Adrenal gland (tissue), 12 donors: ENCODE results near the gene PIK3R2. TPM values are rescaled to one million over a fixed set of nuclear protein-coding genes. Genes with fewer than 3 reads are reported as not detected.
A peak's percentile ranks its signal among the peaks of the same experiment; 100 is the strongest.

Experiments
- DNase-seq, 7 donors: peaks; one replicate each; pipeline ENCODE4 v3.0.0-alpha.2; 2019 to 2020
- H3K27ac ChIP-seq, 5 donors: fragments of 200-600 bp; sonication (generic) in 4 of 5; 1 replicate in 3 of 5; 2 replicates in 2 of 5; pipeline versions ENCODE4 v1.5.1 to v1.8.0; 2016 to 2020; ENCODE audit warnings: mild to moderate bottlenecking in 1 of 5
- H3K27me3 ChIP-seq: fragments of 200-600 bp; 2 replicates; pipeline ENCODE4 v1.8.0; 2021
- H3K36me3 ChIP-seq, 2 donors: fragments of 200-600 bp; replicated peaks in 1 of 2; 1 replicate in 1 of 2; 2 replicates in 1 of 2; pipeline versions ENCODE4 v1.5.1 to v1.8.0; 2018 to 2022
- H3K4me1 ChIP-seq, 2 donors: fragments of 200-600 bp; replicated peaks in 1 of 2; 1 replicate in 1 of 2; 2 replicates in 1 of 2; pipeline versions ENCODE4 v1.5.1 to v1.8.0; 2018 to 2021
- H3K4me3 ChIP-seq, 4 donors: fragments of 200-600 bp; sonication (generic) in 3 of 4; one replicate each; pipeline ENCODE4 v1.5.1; 2016 to 2018
- H3K9me3 ChIP-seq, 3 donors: fragments of 200-600 bp; sonication (generic) in 1 of 3; replicated peaks in 1 of 3; 1 replicate in 2 of 3; 2 replicates in 1 of 3; pipeline versions ENCODE4 v1.5.1 to v1.8.0; 2016 to 2021
- POLR2A ChIP-seq, 2 donors: fragments of 450-650 bp; IDR thresholded peaks; one replicate each; pipeline ENCODE4 v1.6.1; 2017; ENCODE audit warnings: antibody characterized with exemption in 2 of 2, mild to moderate bottlenecking in 2 of 2, moderate library complexity in 1 of 2
- whole genome bisulfite sequencing, 4 donors: extraction: QIAGEN DNeasy Blood & Tissue Kit in 2 of 4; methylation state at CpG; one replicate each; pipeline versions ENCODE4 v1.1.5 to v1.1.7; 2013 to 2017; 5-methylcytosine and 5-hydroxymethylcytosine counted together
- intact Hi-C, 2 donors: fragments of 100-400 bp; cut with DNase I; formaldehyde crosslinking; loops; one replicate each; pipeline versions ENCODE4 v1.14.1 to v1.15.0; 2022 to 2023
- polyA plus RNA-seq, 3 donors: library from polyadenylated mRNA; stranded (reverse); fragments of 200-250 nt in 2 of 3; fragments of 350-450 nt in 1 of 3; fragmentation: Illumina TruSeq in 1 of 3; extraction: RNeasy Lipid Tissue Mini Kit (QIAGEN cat#74804) in 1 of 3; gene quantifications; one replicate each; pipeline ENCODE4 v1.2.3, GENCODE V29; 2013 to 2014
- total RNA-seq, 9 donors: library from RNA; depleted of rRNA in 4 of 9; stranded (reverse); fragments of >200 nt in 4 of 9; fragments of 120-200 nt in 1 of 9; fragmentation: NEBNext Ultra II Directional in 1 of 9; extraction: Animal tissue kit (Norgen Biotek cat#: 25700) in 1 of 9; gene quantifications; one replicate each; pipeline versions ENCODE4 v1.1.0 to v1.2.4, GENCODE V29; 2013 to 2023
- TF ChIP-seq, protein P1 (sequence below), 6 experiments: fragments of 450-650 bp in 4 of 6; fragments of 200-600 bp in 2 of 6; sonication (generic) in 1 of 6; IDR thresholded peaks; 1 replicate in 5 of 6; 2 replicates in 1 of 6; pipeline versions ENCODE4 v1.5.1 to v1.8.0; 2016 to 2021; ENCODE audit warnings: antibody characterized with exemption in 6 of 6, mild to moderate bottlenecking in 2 of 6, moderate library complexity in 1 of 6
- donor health status: healthy with polysubstance abuse.
- donor health status: Bipolar disorder and iron deficiency.
- donor health status: DM: yes; HTN: yes; CAD: no.
- donor health status: DM: no; HTN: no; CAD: no.
- donor health status: DM: no; HTN: no; CAD: no.
- donor health status: DM: yes; HTN: yes; CAD: no.

The PIK3R2 gene
- total and polyA plus RNA-seq, 12 donors = 6.7 to 124 (median 58.5) TPM

DNA sequence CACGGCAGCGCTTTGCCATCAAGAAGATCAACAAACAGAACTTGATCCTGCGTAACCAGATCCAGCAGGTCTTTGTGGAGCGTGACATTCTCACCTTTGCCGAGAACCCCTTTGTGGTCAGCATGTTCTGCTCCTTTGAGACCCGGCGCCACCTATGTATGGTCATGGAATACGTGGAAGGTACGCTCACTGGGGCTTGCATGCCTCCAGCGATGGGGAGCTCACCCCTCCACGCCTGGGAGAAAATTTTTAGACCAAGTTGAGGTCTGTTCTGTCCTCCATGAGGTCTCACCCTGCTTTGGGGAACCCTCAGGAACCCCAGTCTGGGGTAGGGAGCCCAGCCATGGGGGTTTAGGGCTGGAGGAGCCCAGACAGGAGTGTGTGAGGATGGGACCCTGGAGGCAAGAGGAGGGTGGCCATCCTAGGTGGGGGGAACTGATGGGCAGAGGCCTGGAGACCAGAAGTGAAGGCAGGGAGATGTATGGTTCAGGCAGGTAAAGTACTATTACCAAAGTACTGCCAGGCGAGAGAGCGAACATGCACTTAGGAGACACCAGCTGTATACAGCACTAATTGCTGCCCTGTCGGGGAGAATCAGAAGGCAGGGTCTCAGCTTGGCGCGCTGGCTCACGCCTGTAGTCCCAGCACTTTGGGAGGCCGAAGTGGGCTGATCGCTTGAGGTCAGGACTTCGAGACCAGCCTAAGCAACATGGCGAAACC lies 22.3 kb upstream of the PIK3R2 start:
- H3K9me3 ChIP-seq = no peaks in the 10 kb centered on the region
- WGBS, 4 donors = 94 to 96% (median 95%) methylated on average over 15 to 21 of the region's 21 CpGs
- no peak for TF ChIP-seq POLR2A (IDR thresholded peaks at IDR 0.05)
- TF ChIP-seq, protein P1, sequence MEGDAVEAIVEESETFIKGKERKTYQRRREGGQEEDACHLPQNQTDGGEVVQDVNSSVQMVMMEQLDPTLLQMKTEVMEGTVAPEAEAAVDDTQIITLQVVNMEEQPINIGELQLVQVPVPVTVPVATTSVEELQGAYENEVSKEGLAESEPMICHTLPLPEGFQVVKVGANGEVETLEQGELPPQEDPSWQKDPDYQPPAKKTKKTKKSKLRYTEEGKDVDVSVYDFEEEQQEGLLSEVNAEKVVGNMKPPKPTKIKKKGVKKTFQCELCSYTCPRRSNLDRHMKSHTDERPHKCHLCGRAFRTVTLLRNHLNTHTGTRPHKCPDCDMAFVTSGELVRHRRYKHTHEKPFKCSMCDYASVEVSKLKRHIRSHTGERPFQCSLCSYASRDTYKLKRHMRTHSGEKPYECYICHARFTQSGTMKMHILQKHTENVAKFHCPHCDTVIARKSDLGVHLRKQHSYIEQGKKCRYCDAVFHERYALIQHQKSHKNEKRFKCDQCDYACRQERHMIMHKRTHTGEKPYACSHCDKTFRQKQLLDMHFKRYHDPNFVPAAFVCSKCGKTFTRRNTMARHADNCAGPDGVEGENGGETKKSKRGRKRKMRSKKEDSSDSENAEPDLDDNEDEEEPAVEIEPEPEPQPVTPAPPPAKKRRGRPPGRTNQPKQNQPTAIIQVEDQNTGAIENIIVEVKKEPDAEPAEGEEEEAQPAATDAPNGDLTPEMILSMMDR (IDR thresholded peaks at IDR 0.05) = no peak
- no peak overlapping the region for H3K4me3 ChIP-seq
- no peaks in the 10 kb centered on the region for H3K27me3 ChIP-seq
- intact Hi-C loops = no loop called here
- DNase-seq = no peak
- peaks cover 0 to 62% of the 10 kb centered on the region in 2 donors for H3K36me3 ChIP-seq
- H3K4me1 ChIP-seq = no peaks in the 10 kb centered on the region
- no peak overlapping the region for H3K27ac ChIP-seq

DNA sequence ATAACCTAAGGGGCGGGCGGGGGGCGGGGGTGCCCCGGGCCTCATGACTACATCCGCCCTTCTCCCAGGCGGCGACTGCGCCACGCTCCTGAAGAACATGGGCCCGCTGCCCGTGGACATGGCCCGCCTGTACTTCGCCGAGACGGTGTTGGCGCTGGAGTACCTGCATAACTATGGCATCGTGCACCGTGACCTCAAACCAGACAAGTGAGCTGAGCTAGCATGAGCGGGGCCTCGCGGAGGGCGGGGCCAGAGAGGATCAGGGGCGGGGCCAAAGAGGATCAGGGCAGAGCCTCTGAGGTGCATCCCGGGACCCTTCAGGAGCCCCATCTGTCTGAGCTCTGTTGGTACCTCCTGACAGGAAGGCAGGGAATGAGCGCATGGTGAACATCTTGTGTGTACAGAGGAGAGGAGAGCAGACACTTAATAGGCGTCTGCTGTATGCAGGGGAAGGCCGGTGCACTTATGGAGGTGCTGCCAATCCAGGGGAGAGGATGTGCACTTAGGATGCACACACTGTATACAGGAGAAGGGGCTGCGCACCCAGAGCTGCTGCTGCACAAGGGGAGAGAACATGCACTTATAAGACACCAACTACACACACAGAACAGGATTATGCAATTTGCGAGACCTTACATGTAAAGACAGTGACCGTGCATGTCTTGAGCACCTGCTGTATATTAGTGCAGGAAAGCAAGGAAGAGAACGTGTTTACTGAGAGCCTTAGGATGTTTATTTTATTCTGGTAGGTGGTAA lies 20.9 kb upstream of the PIK3R2 start:
- intact Hi-C loops = no loop called here
- Histone ChIP-seq H3K4me1 (no peaks in the 10 kb centered on the region), H3K36me3 (peaks cover 0 to 73% of the 10 kb centered on the region in 2 donors), H3K27ac (no peak overlapping the region), H3K4me3 (no peak overlapping the region), H3K27me3 (no peaks in the 10 kb centered on the region), H3K9me3 (no peaks in the 10 kb centered on the region)
- no peak for DNase-seq
- WGBS, 4 donors = 85 to 90% (median 86%) methylated on average over 21 to 31 of the region's 31 CpGs
- TF ChIP-seq, protein P1 (IDR thresholded peaks at IDR 0.05) = no peak
- no peak for TF ChIP-seq POLR2A (IDR thresholded peaks at IDR 0.05)

DNA sequence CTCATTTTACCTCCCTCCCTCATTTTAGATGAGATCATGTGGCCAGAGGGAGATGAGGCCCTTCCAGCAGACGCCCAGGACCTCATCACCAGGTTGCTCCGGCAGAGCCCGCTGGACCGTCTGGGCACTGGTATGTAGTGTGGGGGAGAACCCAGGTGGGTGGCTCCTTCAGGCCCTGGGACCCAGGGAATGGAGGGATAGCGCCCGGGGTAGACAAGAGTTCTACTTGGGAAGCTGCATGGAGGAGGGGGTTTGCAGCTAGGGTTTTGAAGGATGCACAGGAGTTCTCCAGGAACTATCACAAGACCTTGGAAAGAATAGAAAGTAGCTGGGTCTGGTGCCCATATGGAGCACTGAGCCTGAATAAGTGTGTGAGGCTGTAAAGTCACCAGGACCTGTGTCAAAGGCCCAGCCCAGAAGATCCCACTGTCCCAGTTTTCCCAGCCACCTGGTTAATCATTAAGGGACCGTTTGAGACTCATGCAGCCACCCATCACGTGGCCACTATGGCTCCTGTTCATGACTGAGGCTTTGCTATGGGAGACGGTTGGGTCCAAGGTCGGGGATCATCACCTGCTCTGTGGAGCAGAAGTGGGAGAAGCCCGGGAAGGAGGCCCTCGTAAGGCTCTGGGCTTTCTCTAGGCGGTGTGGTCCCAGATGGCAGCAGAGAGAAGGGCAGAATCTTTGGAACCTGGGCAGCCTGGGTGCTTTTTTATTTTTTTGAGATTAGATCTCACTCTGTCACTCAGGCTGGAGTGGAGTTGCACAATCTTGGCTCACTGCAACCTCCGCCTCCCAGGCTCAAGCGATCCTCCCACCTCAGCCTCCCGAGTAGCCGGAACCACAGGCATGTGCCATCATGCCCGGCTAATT lies 17.0 kb upstream of the PIK3R2 start:
- no peak for DNase-seq
- Histone ChIP-seq H3K36me3 (peaks cover 0 to 67% of the 10 kb centered on the region in 2 donors), H3K27me3 (no peaks in the 10 kb centered on the region), H3K4me1 (no peaks in the 10 kb centered on the region), H3K4me3 (no peak overlapping the region), H3K9me3 (no peaks in the 10 kb centered on the region), H3K27ac (no peak overlapping the region)
- intact Hi-C loops = no loop called here
- no peak for TF ChIP-seq POLR2A (IDR thresholded peaks at IDR 0.05)
- TF ChIP-seq, protein P1 (IDR thresholded peaks at IDR 0.05) = no peak
- 93 to 96% (median 93%) methylated on average over 18 of the region's 18 CpGs for WGBS, 4 donors

DNA sequence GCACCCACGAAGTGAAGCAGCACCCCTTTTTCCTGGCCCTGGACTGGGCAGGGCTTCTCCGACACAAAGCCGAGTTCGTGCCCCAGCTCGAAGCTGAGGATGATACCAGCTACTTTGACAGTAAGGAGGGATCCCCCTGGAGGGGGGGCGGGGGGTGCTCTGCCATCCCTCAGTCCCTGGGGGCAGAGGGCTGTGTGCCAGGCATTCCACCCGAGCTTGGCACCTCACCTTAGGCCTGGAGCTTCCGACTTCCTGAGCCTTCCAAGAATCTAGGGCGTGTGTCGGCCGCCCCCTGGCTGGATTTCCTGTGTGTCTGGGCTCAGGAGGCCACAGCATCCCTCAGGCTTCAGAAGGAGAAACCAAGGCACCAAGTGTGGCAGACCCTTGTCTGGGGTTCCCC lies 15.7 kb upstream of the PIK3R2 start:
- DNase-seq = peak in 1 of 7 donors; percentile 6
- H3K4me1 ChIP-seq = no peaks in the 10 kb centered on the region
- no peak overlapping the region for H3K27ac ChIP-seq
- TF ChIP-seq, protein P1 (IDR thresholded peaks at IDR 0.05) = no peak
- TF ChIP-seq POLR2A (IDR thresholded peaks at IDR 0.05) = no peak
- H3K4me3 ChIP-seq = no peak overlapping the region
- H3K36me3 ChIP-seq = peaks cover 0 to 65% of the 10 kb centered on the region in 2 donors
- H3K9me3 ChIP-seq = no peaks in the 10 kb centered on the region
- intact Hi-C loops = no loop called here
- no peaks in the 10 kb centered on the region for H3K27me3 ChIP-seq
- 74 to 87% (median 84%) methylated on average over 3 to 11 of the region's 11 CpGs for whole genome bisulfite sequencing, 4 donors
